Kidney (tissue), 14 donors: ENCODE results near the gene CPZ. TPM values are rescaled to one million over a fixed set of nuclear protein-coding genes. Genes with fewer than 3 reads are reported as not detected.

Source experiments
- DNase-seq, 5 donors: peaks; one replicate each; pipeline ENCODE4 v3.0.0-alpha.2; 2013 to 2020
- FAIRE-seq: peaks from 2 replicates; lab custom pipeline; 2012; peaks lifted over from hg19 to GRCh38; lab: Jason Lieb, UNC
- H3K27ac ChIP-seq, 2 donors: one replicate each; pipeline ENCODE4 v1.7.0; 2013; ENCODE audit warnings: low read depth in 2 of 2, low read length in 2 of 2, inconsistent platforms in 1 of 2
- H3K27me3 ChIP-seq: one replicate; pipeline ENCODE4 v1.7.1; 2013; ENCODE audit warnings: low read length, inconsistent platforms; ENCODE audit not compliant: control insufficient read depth, insufficient read depth
- H3K36me3 ChIP-seq, 3 donors: one replicate each; pipeline versions ENCODE4 v1.7.0 to v1.7.1; 2013; ENCODE audit warnings: low read length in 3 of 3, control low read depth in 1 of 3, inconsistent platforms in 1 of 3; ENCODE audit not compliant: insufficient read depth in 3 of 3, control insufficient read depth in 2 of 3
- H3K4me1 ChIP-seq, 3 donors: one replicate each; pipeline versions ENCODE4 v1.7.0 to v1.7.1; 2013; ENCODE audit warnings: low read length in 3 of 3, inconsistent platforms in 1 of 3, low read depth in 1 of 3; ENCODE audit not compliant: control insufficient read depth in 2 of 3, insufficient read depth in 2 of 3
- H3K4me3 ChIP-seq, 3 donors: one replicate each; pipeline versions ENCODE4 v1.7.0 to v1.8.1; 2013; ENCODE audit warnings: low read length in 3 of 3, control low read depth in 1 of 3, inconsistent platforms in 1 of 3
- H3K9ac ChIP-seq, 3 donors: one replicate each; pipeline versions ENCODE4 v1.7.0 to v1.7.1; 2013; ENCODE audit warnings: low read length in 3 of 3, control low read depth in 1 of 3, inconsistent platforms in 1 of 3
- H3K9me3 ChIP-seq, 3 donors: one replicate each; pipeline versions ENCODE4 v1.7.0 to v1.7.1; 2013; ENCODE audit warnings: low read length in 3 of 3, control low read depth in 1 of 3, inconsistent platforms in 1 of 3; ENCODE audit not compliant: control insufficient read depth in 2 of 3, insufficient read depth in 1 of 3
- intact Hi-C: fragments of 100-400 bp; cut with DNase I; formaldehyde crosslinking; loops from one replicate; pipeline ENCODE4 v1.11.1; 2022
- polyA plus RNA-seq: library from polyadenylated mRNA; stranded (reverse); fragments of 350-450 nt; fragmentation: Illumina TruSeq; extraction: RNeasy Lipid Tissue Mini Kit (QIAGEN cat#74804); gene quantifications from one replicate; pipeline ENCODE4 v1.2.3, GENCODE V29; 2014; ENCODE audit warnings: low read depth, low replicate concordance; ENCODE audit not compliant: insufficient read depth
- total RNA-seq: library from RNA; stranded (reverse); fragmentation: NEBNext Ultra II Directional; extraction: Animal tissue kit (Norgen Biotek cat#: 25700); gene quantifications from one replicate; pipeline ENCODE4 v1.2.1, GENCODE V29; 2021
- TF ChIP-seq, protein P1 (sequence below): IDR thresholded peaks from 3 replicates; pipeline ENCODE4 v1.5.1; 2012; ENCODE audit warnings: mild to moderate bottlenecking, moderate library complexity, borderline replicate concordance; ENCODE audit not compliant: insufficient read depth; ENCODE audit errors: extremely low read depth
- donor health status: control.
- donor health status: control.
- donor health status: control.
- donor health status: control.
- donor health status: control.
- donor health status: DM: yes; HTN: yes; CAD: no.
- donor health status: Normal renal cell carcinoma (clear cell type).

Gene CPZ
- total and polyA plus RNA-seq, 2 donors from 2014 or later = 1.2 to 2.6 TPM

DNA sequence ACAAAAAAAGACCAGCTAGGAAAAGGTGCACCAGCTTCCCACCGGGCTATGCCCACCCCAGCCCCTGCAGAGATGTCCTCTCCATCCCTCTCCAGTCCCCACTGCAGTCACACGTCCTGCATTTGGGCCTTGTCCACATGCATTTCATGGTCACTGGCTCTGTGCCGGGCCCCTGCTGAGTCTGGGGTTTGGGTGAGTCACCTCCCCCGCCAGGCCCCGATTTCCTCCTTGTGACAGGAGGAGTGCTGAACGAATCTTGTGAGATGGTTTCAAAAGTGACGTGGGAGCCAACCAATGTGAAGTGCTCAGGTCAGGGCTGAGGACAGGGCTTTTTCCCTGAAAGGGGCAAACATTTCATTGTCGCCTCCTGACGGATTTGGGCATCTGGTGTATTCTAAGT is 7.1 kb downstream of the CPZ start:
- H3K27me3 ChIP-seq = no peaks in the 10 kb centered on the region

DNA sequence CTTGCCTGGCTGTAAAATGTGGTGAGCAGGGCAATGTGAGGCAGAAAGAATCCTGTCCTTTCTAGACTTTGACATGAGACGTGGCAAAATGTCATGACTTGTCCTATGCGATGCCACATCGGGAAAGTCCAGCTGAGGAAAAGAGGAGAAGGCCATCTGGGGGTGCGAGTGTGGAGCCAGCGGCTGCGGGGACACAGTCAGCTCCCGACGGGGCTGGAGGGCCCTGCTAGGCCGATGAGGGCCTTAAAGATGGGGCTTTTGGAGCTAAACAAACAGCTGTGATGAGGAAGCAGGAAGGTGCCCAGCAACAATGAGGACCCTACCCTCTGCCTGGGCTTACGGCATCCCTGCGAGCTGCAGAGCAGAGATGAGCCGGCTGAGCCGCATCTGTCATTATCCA is 7.7 kb downstream of the CPZ start:
- DNase-seq = no peak
- Histone ChIP-seq H3K27ac (no peak overlapping the region), H3K36me3 (no peaks in the 10 kb centered on the region), H3K27me3 (no peaks in the 10 kb centered on the region), H3K9me3 (no peaks in the 10 kb centered on the region), H3K4me3 (no peak overlapping the region), H3K9ac (no peak overlapping the region), H3K4me1 (no peaks in the 10 kb centered on the region)
- no peak for FAIRE-seq
- intact Hi-C loops = no loop called here
- TF ChIP-seq, protein P1, sequence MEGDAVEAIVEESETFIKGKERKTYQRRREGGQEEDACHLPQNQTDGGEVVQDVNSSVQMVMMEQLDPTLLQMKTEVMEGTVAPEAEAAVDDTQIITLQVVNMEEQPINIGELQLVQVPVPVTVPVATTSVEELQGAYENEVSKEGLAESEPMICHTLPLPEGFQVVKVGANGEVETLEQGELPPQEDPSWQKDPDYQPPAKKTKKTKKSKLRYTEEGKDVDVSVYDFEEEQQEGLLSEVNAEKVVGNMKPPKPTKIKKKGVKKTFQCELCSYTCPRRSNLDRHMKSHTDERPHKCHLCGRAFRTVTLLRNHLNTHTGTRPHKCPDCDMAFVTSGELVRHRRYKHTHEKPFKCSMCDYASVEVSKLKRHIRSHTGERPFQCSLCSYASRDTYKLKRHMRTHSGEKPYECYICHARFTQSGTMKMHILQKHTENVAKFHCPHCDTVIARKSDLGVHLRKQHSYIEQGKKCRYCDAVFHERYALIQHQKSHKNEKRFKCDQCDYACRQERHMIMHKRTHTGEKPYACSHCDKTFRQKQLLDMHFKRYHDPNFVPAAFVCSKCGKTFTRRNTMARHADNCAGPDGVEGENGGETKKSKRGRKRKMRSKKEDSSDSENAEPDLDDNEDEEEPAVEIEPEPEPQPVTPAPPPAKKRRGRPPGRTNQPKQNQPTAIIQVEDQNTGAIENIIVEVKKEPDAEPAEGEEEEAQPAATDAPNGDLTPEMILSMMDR = no peak

More for the DNA sequence above, 7.1 kb downstream of the CPZ start:
- no peak overlapping the region for H3K9ac ChIP-seq
- H3K4me3 ChIP-seq = no peak overlapping the region
- TF ChIP-seq, protein P1 = no peak
- DNase-seq (no peak), FAIRE-seq (no peak)
- intact Hi-C loops = no loop called here
- no peak overlapping the region for H3K27ac ChIP-seq
- no peaks in the 10 kb centered on the region for H3K9me3 ChIP-seq
- no peaks in the 10 kb centered on the region for H3K4me1 ChIP-seq
- no peaks in the 10 kb centered on the region for H3K36me3 ChIP-seq

DNA sequence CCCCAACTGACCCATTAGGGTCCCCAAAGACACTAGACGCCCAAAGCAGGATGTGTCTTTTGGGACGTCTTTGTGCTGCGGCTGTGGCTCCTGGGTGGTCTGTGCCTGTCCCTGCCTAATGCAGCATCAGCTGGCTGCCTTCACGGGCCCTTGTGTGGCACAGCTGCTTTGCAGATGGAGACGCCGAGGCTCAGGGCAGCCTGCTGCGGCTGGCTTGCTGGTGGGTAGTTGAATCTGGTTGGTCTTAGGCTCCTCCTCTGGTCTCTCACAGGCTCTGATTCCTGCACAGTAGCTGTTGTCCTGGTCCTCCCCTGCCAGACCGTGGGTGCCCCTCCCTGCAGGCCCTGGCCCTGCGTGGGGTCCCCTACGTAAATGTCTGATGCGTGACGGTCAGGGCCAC is 8.1 kb downstream of the CPZ start:
- Histone ChIP-seq H3K27me3 (no peaks in the 10 kb centered on the region), H3K9me3 (no peaks in the 10 kb centered on the region), H3K9ac (no peak overlapping the region), H3K4me3 (no peak overlapping the region), H3K27ac (no peak overlapping the region), H3K36me3 (no peaks in the 10 kb centered on the region), H3K4me1 (no peaks in the 10 kb centered on the region)
- FAIRE-seq (no peak), DNase-seq (no peak)
- intact Hi-C loops = no loop called here
- TF ChIP-seq, protein P1 = no peak

DNA sequence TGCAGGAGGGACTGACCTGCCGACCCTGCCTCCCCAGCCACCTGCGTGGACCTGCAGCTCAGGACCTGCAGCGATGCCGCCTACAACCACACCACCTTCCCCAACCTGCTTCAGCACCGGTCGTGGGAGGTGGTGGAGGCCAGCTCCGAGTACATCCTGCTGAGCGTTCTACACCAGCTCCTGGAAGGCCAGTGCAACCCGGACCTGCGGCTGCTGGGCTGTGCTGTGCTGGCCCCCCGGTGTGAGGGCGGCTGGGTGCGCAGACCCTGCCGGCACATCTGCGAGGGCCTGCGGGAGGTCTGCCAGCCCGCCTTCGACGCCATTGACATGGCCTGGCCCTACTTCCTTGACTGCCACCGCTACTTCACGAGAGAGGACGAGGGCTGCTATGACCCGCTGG is 8.5 kb downstream of the CPZ start:
- Histone ChIP-seq H3K27ac (no peak overlapping the region), H3K4me3 (no peak overlapping the region), H3K27me3 (no peaks in the 10 kb centered on the region), H3K4me1 (no peaks in the 10 kb centered on the region), H3K9me3 (no peaks in the 10 kb centered on the region), H3K36me3 (no peaks in the 10 kb centered on the region), H3K9ac (no peak overlapping the region)
- FAIRE-seq (no peak), DNase-seq (no peak)
- TF ChIP-seq, protein P1 = no peak
- intact Hi-C loops = no loop called here
